Neural progenitor cell (in vitro differentiated cells): ENCODE measurements around the gene SIAH2.

Experiments used
- CTCF ChIP-seq: fragments of 200-600 bp; sonication (generic); IDR thresholded peaks from 2 replicates; pipeline ENCODE4 v1.5.1; 2017; ENCODE audit warnings: antibody characterized with exemption, mild to moderate bottlenecking
- EZH2 ChIP-seq: fragments of 200-600 bp; sonication (generic); IDR thresholded peaks from 2 replicates; pipeline ENCODE4 v1.6.1; 2017; ENCODE audit warnings: antibody characterized with exemption, mild to moderate bottlenecking, moderate library complexity
- EZH2phosphoT487 ChIP-seq: fragments of 200-600 bp; sonication (generic); IDR thresholded peaks from 2 replicates; pipeline ENCODE4 v1.6.1; 2017; ENCODE audit warnings: antibody characterized with exemption

GRCh38 chr3:150721285-150722130 is 41.5 kb downstream of the SIAH2 start:
- TF ChIP-seq CTCF (peak; percentile 90), EZH2 (no peak), EZH2phosphoT487 (no peak)
